Skin of body (tissue), 2 donors: ENCODE results near the gene NCAPG. TPM values are rescaled to one million over a fixed set of nuclear protein-coding genes. Genes with fewer than 3 reads are reported as not detected.
"Not testable (repeated sequence)": the region's sequence is repeated elsewhere in the genome, so short reads cannot be mapped to it uniquely, and the experiment has no call there.

Experiments
- DNase-seq: peaks from one replicate; lab custom pipeline; 2025; lab: John Stamatoyannopoulos, UW
- total RNA-seq: library from RNA; depleted of rRNA; stranded (reverse); fragments of >200 nt; gene quantifications from one replicate; pipeline ENCODE4 v1.2.3, GENCODE V29; 2014

Gene NCAPG
- total RNA-seq, 1 donor from 2014 or later, result 16.2 TPM

DNA sequence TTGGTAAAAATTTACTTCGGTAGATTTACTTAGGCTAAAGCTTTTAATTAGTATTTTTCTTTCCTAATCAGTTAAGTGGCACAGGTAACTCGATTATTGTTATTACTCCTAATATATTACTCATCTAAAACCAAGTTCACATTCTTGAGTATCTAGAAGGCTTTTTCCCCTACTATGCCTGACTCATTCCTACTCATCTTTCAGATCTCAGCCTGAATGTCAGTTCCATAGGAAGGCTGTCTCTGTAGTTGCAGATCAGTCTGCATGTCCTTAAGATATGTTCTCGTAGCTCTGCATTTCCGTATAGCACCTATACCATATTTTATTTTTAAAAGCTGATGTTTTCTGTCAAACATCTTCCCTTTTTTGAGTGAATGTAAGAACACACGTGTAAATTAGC, 23.5 kb upstream of the NCAPG start:
- DNase-seq, result no peak

DNA sequence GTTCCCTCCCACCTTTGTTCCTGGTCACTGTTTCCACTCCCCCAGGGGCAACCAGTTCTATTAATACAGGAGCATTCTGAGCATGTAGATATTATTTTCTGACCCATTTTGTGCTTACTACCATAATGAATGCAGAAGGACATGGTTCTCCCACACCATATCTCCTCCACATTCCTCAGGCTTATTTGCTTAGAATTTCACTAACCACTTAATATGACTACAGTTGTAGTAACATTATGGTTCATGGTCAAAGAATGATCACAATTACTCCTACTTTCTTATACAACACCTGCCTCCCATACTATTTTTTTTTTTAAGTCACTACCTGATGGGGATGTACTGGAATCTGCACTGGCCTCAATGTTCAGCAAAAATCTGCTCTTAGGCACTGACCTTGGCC, 21.8 kb upstream of the NCAPG start:
- DNase-seq, result no peak

DNA sequence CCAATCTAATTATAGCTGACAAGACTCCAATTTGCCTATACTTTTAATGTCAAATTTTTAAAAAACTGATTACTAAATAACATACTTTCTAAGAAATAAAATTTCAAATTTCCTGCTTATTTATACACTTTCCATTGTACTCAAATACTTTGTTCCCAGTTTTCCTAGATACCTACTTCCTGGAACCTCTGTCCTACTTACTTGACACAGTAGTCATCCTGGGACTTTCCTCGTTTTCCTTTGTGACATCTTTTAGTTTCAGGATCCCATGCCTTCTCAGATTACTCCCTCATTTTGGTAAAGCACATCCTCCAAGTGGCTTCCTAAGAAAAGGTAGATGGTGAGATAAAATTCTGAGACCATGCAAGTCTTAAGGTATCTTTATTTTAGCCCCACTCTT, 16.0 kb upstream of the NCAPG start:
- no peak for DNase-seq

DNA sequence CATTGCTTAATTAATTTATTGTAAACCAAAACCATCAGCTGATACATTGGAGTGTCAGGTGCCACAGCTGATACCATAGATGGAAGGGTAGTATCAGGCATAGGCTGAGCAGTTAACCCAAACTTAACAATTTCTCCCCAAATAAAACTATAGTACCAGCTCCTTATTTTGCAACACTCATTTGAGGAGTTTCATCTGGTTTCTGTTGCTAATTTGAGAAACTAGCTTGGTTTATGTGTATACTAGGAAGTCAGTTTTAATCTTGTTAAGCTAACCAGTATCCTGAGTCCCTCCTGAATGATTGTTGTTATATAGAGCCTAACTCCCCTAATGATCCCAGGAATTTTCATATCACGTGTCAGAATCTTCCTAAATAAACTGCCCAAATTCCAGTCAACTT, 13.0 kb upstream of the NCAPG start:
- DNase-seq, result no peak

DNA sequence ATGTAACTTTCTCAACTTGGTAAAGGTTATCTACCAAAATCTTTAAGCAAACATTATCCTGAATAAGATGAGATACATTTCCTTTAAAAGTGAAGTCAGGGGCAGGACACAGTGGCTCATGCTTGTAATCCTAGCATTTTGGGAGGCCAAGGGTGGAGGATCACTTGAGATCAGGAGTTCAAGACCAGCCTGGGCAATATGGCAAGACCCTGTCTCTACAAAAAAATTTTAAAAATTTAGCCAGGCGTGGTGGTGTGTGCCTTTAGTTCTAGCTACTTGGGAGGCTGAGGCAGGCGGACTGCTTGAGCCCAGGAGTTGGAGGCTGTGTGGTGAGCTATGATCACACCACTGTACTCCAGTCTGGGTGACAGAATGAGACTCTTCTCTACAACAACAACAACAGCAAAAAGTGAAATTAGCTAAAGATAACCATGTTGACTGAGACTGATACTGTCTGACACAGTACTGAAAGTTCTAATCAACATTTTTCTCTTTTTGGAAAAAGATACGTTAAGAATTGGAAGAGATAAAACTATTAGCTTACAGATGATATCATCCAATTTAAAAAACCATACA, 5.1 kb upstream of the NCAPG start:
- no peak for DNase-seq

DNA sequence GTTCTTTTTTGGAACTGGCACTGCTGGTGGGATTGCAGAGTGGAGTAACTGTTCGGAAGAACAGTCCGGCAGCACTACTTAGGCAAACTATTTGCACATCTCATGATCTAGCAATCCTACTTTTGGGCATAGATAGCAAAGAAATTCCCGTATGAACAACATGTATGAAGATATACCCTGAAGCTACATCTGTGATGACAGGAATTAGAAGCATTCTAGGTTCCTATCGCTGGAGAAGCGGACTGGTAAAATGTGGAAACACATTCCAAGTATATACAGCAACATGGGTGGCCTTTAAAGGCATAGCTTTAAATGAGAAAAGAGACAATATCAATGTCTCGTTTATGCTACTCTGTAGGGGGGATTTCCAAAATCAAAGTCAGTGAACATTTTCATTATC, 3.3 kb upstream of the NCAPG start:
- DNase-seq, result no peak

DNA sequence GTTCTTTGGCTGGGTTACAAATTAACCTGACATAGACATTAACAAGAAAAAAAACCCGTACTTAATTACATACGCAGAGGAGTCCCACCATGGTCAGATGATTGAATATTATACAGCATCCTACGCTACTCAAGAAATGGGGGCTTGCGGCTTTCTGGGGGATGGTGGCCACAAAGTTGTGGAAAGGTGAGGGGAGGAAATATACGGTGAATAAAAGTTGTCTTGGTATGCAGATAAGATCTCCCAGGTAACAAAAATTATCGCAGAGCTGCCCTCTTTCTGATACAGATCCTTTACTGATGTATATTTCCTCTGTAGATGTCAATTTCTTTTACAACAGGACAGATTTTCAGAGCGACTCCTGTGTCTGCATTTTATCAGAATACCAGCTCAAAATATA, 1.1 kb upstream of the NCAPG start:
- DNase-seq, result no peak

DNA sequence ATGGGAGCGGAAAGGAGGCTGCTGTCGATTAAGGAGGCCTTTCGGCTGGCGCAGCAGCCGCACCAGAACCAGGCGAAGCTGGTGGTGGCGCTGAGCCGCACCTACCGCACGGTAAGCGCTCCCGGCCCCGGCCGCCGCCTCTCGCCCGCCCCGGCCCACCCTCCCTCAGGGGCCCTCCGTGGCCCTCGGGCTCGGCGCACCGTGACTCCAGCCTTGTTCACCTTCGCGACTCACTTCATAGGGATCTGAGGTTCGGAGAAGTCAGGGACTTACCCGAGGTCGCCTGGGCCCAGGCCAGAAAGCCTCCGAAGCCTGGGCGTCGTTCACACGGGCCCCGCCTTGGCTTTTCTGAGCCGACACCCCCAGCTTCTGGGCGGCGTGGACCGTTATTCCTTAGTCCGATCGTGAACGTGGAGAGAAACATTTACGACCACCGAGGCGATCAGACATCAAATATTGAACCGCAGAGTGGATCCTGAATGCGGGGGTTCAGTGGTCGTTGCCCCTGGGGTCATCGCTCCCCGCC, 362 bp downstream of the NCAPG start:
- DNase-seq, result no peak

DNA sequence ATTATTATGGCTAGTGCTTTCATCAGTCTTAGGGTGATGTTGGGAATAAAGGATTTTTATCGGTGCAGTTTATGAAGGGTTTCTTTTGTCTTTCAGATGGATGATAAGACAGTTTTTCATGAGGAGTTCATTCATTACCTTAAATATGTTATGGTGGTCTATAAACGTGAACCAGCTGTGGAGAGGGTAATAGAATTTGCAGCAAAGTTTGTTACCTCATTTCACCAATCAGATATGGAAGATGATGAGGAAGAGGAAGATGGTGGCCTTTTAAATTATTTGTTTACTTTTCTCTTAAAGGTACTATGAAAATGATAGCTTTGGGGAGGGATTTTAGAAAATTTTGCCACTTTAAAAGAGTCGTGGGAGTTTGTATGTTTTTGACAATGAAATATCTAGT, 1.3 kb downstream of the NCAPG start:
- DNase-seq, result no peak

DNA sequence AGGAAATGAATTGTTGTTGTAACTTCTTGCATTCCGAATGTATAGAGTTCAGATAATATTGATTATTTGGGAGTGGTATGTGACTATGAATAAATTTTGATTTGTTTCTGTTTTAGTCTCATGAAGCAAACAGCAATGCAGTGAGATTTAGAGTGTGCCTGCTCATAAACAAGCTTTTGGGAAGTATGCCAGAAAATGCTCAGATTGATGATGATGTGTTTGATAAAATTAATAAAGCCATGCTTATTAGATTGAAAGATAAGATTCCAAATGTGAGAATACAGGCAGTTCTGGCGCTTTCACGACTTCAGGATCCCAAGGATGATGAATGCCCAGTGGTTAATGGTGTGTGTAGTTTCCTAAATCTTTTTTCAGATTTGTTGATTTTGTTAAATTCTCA, 2.0 kb downstream of the NCAPG start:
- no peak for DNase-seq

DNA sequence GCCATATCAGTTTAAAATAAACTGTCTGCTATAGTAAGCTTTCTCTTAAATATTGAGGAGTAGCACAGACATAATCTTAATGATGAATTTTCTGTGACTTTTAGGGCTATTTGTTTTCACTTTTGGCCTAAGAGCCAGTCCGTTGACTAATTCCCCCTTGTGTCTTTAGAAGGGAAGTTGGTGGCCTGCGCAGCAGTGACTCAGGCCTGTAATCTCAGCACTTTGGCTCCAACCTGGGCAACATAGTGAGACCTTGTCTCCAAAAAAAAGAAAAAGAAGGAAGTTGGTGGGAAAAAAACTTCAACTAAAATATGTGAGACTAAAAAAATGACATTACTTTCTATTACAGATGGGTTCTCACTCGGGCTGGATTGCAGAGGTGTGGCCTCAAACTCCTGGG, 3.4 kb downstream of the NCAPG start:
- DNase-seq, result no peak

DNA sequence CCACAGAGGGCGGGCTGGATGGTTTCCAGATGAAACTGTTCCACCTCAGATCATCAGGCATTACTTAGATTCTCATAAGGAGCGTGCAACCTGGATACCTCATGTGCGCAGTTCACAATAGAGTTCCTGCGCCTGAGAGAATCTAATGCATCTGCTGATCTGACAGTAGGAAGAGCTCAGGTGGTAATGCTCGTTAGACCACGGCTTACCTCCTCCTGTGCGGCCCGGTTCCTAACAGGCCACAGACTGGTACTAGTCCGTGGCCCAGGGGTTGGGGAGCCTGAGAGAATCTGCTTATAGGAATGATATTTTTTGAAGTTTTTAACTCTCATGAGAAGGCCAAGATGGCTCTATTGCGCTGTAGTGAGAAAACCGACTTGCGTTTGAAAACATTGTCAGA, 5.4 kb downstream of the NCAPG start:
- no peak for DNase-seq

DNA sequence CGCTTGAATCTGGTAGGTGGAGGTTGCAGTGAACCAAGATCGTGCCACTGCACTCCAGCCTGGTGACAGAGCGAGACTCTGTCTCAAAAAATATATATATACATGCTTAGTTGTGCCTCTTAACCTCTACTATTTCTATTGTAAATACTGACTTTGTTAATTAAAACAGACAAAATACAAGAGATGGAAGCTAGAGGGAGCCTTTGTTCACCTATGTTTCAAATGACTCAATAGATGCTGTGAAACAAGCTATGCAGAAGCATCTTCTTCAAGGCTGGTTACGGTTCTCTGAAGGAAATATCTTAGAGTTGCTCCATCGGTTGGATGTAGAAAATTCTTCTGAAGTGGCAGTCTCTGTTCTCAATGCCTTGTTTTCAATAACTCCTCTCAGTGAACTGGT, 6.2 kb downstream of the NCAPG start:
- DNase-seq, result peak; percentile 46

DNA sequence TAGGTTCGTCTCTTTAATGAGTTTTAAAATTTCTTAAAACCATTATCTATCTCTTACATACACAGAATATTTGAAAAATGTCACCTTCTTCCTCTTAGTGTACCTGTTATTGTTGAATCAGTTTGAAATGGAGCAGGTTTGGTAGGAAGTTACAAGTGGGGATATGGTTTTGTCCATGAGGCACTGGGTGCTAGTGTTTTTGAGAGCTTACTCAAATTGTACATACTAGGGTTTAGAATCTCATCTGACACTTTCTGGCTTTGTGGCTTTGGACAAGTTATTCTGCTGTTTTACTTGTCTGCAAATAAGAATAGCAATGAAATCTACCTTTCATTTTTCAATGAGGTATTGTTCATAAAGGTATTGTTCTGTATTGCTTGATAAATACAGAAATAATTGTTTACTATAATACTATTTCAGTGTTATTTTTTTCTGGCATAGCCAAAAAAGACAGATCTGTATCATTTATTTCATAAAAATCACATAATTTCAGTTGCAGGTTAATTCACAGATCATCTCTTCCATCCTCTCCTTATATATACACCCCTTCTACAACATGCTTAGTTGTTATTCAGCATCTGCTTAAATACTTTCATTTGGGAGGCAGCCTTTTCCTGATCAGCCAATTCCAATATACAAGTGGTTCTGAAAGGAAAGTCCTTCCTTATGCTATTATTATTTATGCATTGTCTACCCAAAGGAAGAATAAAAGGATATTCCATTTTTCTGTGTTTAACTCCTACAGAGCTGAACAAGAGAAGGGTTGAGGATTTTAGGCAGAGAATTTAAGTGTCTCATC, 13.3 kb downstream of the NCAPG start:
- no peak for DNase-seq

DNA sequence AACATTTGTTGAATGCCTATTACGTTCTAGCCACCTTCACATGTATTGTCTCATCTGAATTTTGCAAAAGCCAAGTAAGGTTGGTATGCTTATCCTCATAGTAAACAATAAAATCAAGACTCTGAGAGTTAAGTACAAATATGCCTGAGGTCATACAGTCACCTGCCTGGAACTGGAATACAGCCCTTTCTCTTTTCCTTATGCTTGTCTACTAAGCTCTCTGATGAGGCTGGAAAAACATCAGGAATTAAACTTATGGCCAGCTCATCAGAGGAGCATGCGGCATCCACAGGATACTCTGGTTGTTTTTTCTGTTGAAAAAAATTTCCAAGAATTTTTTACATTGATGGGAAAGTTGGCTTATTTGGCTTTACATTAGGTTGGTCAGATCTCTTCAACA, 35.5 kb downstream of the NCAPG start:
- DNase-seq, result no peak

DNA sequence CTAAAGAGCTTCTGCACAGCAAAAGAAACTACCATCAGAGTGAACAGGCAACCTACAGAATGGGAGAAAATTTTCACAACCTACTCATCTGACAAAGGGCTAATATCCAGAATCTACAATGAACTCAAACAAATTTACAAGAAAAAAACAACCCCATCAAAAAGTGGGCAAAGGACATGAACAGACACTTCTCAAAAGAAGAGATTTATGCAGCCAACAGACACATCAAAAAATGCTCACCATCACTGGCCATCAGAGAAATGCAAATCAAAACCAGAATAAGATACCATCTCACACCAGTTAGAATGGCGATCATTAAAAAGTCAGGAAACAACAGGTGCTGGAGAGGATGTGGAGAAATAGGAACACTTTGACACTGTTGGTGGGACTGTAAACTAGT, 39.5 kb downstream of the NCAPG start:
- DNase-seq, result not testable (repeated sequence)

DNA sequence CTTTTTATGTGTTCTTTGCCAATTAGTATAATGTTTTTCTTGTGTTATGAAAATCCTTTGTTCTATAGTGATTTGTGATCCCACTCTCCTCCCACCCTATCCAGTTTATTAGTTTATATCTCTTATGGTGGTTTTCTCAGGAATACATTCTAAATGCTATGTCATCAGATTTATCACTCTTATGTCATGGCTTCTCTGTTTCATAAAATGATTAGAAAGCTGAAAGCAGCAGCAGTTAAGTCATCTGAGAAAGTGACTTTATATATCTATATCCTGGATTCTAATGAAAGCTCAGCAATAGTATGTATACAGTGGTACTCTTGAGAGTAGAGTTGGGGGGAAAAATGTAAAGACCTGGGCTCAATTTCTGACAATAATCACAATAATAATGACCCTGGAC, 41.2 kb downstream of the NCAPG start:
- DNase-seq, result no peak

DNA sequence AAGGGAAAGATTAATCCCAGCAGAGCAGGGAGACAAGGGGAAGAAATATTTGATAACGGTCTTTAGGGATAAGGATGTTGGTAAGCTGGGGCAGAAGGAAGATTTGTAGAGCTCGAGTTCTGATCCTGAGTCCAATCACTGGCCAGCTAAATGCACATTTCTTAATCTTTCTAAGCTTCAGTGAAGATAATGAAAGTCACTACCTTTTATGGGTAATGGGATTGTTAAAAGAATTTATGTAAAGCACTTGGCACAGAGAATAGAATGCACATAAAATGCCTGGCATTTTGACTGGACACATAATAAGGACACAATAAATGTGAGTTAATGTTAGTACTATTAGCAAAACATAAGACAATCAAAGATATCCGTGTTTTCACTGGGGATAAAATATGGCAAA, 43.3 kb downstream of the NCAPG start:
- no peak for DNase-seq

DNA sequence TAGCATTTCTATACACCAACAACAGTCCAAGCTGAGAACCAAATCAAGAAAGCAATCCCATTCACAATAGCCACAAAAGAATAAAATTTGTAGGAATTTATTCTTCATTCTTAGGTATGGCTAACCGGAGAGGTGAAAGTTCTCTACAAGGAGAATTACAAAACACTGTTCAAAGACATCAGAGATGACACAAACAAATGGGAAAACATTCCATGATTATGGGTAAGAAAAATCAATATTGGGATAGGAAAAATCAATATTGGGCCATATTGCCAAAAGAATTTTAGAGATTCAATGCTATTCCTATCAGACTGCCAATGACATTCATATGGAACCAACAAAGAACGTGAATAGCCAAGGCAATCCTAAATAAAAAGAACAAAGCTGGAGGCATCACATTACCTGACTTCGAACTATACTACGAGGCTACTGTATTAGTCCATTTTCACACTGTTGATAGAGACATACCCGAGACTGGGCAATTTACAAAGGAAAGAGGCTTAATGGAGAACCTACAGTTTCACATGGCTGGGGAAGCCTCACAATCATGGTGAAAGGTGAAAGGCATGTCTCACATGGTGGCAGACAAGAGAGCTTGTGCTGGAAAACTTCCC, 49.1 kb downstream of the NCAPG start:
- no peak for DNase-seq

DNA sequence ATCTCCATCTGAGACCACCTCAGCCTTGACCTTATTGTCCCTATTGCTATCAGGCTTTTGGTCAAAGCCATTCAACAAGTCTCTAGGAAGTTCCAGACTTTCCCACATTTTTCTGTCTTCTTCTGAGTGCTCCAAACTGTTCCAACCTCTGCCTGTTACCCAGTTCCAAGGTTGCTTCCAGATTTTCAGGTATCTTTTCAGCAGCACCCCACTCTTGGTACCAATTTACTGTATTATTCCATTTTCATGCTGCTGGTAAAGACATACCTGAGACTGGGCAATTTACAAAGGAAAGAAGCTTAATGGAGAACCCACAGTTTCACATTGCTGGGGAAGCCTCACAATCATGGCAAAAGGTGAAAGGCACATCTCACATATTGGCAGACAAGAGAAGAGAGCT, 51.1 kb downstream of the NCAPG start:
- not testable (repeated sequence) for DNase-seq

DNA sequence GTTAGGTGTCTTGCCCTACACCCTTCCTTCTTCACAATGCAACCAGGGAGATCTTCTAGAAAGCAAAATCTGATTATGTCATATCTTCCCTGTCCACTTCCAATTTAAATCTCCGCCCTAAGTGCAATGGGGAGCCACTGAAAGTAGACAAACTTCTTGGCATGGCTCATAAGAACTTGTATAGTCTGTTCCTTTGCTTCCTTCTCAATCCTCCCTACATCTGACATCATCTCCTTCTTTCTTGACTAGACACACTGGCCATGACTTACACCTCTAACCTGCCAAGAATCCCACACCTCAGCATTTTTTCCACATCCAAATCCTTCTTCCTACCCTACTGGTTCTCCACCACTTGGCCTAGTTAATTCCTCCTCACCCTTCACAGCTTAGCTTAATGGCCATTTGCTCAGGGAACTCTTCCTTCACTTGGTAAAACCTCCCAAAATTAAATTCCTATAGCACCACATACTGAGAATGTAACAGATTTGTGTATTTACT, 55.1 kb downstream of the NCAPG start:
- no peak for DNase-seq

DNA sequence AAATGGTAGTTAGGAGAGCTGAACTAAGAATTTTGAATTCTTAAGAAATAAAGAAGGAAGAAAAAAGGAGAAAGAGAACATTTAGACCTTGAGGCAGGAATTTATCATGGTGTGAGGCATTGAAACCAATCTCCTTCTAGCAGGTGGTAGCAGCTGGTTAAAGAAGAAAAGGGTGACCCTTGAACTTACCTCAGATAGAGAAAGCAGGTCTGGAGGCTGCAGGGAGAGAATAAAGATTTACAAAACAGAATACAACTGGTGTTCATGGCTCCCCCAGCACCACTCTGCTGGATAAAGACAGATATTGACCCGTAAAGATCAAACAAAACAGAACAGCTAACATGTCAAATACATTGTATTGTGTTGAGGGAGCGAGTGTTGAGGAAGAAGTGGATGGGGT, 56.0 kb downstream of the NCAPG start:
- DNase-seq, result no peak

DNA sequence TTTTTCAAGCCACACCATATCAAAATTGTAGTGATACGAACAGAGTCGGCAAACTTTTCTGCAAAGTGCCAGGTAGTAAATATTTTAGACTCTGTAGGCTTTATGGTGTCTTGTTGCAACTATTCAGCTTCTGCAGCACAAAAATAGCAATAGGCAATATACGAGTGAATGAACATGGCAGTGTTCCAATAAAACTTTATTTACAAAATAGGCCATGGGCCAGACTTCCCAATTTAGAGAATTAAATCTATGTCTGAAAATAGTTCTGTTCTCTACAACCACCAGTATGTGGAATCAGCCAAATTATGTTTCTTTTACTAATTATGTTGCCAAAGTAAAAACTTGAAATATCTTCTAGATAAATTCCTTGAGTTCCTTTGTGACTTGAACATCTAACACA, 56.5 kb downstream of the NCAPG start:
- DNase-seq, result no peak
